Hematopoietic multipotent progenitor cell (in vitro differentiated cells): ENCODE results near the gene EMP1. TPM values are rescaled to one million over a fixed set of nuclear protein-coding genes. Genes with fewer than 3 reads are reported as not detected.
A peak's percentile ranks its signal among the peaks of the same experiment; 100 is the strongest.

Experiments used
- DNase-seq, 3 donors: peaks; one replicate each; pipeline ENCODE4 v3.0.0-alpha.2; 2011 to 2015; ENCODE audit warnings: low read depth in 2 of 3, low spot score in 2 of 3
- total RNA-seq: library from RNA; depleted of rRNA; stranded (reverse); fragments of >200 nt; gene quantifications from one replicate; pipeline ENCODE4 v1.2.3, GENCODE V29; 2012

The EMP1 gene
- total RNA-seq, 1 donor = 99.6 TPM

DNA sequence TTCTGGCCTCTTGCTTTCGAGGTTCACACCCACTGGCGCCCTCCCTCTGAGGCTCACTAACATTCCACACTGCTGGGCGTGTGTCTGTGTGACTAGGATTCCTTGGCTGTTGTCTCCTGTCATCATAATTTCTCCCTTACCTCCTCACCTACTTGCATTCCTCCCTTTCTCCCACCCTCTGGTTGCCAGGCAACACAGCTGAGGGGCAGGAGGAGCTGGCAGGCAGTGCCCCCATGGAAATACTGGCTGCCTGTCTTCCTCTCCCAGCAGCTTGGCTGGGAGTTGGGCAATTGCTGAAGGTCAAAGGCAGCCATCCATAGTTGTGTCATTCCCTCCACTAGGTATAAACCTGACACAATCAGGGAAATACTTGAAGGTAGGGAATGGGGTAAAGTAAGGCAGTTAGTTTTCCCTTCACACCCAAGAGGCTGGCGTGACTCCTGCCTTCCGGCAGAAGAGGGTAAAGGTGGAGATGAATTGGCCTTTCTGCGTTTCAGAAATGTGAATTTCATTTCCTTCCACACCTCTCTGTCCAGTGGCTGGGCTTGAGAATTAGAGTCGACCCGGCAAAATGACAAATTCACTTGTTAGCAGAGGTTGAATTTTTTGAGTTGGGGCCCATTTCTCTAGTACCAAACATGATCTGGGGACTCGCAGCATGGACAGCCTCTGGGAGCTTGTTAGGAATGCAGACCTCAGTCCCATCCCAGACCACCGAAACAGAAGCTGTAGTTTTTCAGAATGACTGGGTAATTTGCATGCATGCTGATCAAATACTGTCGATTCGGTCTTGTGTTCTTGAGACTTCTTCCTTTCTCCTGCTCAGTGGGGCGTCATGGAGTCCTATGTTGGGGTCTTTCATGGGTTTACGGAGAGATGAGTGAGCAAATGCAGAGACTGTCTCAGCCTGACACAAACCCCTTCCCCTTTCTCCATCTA, 24.3 kb upstream of the EMP1 start:
- DNase-seq = no peak

DNA sequence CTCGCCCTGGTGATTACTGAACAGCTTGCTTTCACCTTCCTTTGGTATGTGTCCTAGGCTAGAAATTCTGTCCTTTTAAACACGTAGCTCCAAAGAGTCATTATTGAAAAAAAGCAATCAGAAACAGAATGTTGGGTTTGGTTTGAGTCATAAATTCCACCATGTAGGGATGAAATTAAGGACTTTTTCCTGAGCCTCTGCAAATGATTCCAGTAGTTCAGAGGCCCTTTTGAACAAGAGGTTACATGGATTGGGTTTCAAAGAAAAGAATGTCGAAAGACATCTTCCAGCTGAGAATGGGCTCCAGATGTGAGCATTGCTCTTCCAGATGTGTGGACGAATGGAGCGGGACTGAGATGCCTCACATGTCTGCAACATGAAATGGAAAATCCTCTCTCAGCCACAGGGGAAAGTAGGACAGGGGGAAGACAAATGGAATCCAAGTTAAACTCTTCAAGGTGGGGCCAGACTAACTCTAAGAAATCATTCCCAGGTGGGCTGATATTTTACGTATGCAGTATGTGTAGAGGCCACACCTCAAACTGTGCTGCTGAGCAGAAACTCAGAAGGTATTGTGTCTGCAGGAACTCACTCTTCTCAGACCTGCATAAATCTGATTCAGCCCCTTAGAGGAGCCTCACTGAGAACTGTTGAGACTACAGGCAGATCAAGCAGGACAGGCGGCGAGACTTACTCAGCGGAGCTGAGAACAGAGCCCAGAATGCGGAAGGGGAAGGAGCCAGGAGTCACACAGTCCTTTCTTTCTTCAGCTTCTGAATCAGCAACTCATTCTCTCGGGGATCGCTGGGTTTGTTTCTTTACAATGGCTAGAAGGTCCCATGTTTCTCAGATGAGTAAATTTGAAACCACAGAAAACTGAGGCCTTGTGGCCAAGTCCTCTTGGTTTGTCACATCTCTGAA, 23.3 kb upstream of the EMP1 start:
- peak in 2 of 3 donors; percentile 66 to 69 for DNase-seq

DNA sequence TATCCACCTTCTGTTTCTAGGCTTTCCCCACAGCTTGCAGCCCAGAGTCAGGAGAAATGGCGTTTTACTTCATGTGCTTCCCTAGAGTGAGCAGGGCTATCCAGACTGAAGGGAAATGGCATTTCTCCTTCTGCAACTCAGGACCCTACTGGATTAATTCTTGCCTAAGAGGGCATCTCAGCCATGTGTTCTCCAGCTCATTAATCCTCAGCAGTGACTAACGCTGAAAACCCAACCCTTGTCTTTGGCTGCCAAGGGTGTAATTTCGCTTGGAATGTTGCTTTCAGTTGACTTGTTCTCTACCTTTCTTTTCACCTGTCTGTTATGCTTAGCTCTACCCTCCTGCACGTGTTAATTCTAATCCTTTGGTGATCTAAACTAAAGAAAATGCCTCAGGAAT, 21.0 kb upstream of the EMP1 start:
- DNase-seq = no peak

DNA sequence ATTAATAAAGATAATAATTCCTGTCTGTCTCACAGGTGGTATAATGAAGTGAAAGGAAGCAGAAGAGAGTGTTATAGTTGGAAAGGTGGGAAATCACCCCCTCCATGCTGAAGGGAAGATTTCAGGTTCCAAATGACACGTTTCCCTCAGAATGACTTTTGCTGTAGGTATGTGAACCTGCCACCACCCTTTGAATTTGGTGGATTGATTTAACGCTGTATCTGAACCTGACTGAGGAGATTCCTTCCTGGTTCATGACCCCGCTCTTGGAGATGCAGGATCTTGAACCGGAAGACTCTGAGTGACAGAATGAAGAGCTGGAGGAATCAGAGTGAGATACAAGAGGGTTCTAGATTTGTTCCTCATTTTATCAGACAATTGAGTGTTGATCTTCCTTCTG, 20.3 kb upstream of the EMP1 start:
- no peak for DNase-seq

DNA sequence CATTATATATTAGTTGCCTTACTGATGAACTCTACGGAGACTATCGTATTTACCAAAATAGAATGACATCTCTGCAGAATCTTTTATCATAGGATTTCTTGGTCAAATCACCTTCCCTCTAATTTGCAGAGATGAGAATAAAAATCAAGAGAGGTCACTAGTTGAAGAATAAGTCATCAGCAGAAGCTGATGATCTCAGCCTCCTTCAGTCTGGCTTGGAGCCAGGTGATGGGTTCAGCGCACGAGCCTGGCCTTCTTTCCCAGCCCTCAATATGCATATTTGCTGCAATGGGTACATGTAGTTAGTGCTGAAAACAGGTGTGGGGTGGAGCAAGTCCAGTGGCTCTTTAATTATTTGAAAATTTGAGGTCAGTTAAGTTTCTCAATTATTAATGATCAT, 19.2 kb upstream of the EMP1 start:
- no peak for DNase-seq

DNA sequence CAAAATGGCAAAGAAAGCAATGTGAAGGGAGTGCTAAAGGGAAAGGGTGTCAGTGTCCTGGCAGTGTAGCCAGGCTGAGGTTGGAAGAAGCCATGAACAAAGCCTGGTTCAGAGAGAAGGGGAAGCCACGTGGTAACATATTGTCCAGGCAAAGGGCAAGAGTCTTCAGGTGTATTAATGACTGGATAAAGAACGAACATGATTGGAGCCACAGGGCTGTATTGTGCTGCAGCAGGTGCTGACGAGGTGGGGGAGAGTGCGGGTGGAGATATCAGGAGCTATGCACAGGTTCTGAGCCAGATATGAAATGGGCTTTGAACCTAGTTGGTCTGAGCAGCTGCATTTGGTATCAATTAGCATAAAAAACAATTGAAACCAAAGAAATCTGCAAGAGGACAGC, 18.6 kb upstream of the EMP1 start:
- no peak for DNase-seq

DNA sequence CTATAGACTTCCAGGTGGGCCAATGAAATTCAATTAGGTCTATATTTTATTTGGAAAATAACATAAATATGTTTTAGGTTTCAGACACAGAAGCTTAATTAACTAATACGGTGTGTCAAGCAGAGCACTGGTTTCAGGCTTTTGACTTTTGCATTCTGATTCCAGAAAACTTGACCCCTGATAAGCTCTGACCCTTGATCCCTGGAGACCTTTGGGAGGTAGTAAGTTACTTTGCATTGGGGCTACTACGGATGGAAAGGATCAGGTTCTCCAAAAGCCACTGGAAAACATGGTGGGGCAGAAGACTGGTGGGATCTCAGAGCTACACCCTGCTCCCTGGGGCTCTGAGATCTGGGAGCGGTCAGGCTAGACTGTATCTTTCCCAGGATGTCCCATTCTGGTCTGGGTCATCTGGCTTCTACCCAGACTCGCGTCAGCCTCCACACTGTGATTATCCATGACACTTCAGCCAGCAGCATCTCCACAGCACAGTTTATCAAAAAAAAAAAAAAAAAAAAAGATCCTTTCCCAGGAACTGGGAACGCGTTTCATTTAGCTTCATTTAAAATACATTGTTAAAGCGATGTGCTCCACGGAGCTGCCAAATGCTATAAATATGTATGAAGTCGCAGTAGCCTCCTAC, 17.8 kb upstream of the EMP1 start:
- no peak for DNase-seq

DNA sequence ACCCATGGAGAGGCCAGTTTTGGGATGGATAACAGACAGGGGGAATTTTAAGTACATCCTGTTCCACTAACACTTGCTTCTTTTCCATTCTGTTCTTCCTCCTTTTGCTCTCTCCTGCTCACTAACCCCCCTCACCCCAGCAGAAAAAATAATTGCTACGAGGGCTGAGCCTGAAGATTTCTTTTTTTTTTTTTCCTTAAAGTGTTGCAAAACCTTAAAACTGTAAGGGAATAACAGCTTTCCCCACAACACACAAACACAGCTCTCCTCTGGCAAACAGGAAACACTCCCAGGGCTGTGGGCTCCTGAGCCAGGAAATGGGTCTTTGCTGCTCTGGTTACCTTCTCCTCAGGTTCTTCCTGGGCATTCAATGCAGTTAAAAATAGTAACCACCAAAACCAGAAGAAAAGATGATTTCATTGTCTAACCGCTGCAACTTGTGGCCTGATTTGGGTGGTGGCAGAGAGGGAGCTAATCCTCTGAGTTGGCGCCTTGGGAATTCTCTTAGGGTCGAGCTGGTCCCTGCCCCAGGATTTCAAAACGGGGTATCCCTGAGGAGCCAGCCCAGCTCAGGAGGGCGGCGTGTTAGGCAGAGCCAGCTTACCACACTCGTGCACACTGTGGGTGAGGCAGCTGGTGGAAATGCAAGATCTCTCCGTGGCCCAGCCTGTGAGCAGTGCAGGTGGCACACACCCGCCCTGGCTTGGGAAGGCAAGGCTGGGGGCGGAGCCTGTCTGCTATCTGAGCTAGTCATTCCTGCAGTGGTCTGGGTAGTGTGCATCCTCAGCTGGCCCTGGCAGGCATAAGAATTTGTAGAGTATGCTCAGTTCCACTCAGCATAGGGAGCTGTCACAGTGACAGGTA, 17.1 kb upstream of the EMP1 start:
- peak; percentile 14 to 90 (median 86) for DNase-seq

DNA sequence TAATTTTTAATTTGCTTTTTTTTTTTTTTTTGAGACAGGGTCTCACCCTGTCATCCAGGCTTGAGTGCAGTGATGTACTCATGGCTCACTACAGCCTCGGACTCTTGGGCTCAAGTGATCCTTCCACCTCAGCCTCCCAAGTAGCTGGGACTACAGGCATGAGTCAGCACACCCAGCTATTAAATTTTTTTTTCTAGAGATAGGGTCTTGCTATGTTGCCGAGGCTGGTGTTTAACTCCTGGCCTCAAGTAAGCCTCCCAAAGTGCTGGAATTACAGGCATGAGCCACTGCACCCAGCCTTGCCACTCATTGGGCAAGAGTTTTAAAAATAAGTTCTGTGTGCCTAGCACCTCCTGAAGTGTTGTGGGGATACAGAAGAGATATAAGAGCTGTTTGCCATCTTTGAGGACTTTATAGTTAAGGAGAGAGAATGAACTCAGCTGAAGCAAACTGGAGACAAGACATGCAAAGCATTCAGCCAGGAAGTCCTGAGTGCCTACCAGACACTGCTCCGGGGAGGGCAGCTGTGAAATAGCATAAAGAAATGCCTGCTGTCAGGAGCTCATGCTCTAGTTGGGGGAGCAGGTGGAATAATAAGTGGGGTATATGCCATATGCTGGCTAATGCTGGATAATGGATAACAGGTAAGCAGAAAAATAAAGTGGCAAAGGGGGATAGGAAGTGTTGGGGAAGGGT, 15.0 kb upstream of the EMP1 start:
- DNase-seq = no peak

DNA sequence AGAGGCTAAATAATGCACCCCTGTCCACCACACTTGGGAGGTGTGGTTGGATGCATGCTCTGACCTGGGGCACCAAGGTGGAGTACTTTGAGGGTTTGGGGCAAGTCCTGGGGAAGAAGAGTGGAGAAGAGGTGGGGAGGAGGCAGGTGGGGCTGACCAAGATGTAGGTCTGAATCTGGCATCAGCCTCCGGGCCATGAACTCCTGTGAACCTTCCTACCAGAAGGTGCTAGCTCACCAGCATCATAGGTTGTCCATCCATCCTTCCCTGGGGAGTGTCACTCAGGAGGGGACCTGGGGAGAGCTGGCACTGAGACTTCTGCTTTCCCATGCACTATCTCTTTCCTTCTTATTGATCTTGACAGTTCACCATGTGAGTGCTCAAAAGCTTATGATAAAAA, 13.6 kb upstream of the EMP1 start:
- no peak for DNase-seq

DNA sequence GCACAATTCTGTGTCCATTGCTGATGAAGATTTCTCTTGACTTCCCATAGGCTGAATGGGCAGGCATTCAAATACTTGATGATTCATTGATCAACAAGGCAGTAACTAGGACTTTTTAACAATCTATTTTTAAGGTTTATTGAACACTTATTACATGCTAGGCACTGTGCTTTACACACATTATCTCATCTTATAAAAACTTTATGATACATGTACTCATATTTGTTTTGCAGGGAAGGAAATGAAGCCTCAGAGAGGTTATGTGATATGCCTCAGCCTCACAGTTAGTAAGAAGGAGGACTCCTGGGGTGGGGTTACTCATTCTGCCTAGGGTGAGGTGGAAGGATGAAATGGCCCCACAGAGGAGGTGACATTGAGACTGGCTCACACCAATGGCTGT, 12.9 kb upstream of the EMP1 start:
- no peak for DNase-seq

DNA sequence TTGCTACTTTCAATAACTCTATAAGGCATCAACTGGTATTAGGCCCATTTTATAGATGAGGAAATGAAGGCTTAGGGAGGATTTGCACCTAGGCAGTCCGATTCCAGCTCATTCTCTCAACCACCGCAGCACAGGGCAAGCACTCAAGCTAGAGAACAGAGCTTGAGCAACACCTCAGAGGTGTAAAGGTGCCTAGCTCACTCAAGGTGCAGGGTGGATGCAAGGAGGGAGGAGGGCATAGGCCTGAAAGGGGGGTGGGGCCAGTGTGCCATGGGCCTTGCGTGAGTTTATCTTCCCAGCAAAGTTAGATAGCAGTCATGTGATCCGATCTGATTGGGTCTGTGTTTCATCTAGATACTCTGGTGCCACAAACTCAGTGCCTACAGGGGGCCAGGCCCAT, 10.2 kb upstream of the EMP1 start:
- no peak for DNase-seq

DNA sequence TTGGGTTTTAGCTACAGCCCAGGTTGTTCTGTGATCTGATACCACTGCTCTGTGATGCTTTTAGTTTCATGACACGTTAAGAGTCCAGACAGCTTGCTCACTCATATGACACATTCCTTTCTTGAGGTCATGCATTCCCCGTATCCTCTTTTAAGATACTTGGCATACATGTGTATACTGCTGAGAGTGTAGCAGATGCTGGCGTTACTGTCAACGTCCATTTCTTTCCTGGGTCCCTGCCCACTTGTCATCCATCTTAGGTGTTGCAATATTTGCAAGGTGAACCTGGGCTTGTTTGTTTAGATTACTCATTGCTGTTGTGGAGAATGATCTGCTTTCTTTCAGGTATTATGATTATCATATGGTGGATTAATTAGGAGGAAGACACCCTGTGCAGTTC, 9.1 kb upstream of the EMP1 start:
- no peak for DNase-seq

DNA sequence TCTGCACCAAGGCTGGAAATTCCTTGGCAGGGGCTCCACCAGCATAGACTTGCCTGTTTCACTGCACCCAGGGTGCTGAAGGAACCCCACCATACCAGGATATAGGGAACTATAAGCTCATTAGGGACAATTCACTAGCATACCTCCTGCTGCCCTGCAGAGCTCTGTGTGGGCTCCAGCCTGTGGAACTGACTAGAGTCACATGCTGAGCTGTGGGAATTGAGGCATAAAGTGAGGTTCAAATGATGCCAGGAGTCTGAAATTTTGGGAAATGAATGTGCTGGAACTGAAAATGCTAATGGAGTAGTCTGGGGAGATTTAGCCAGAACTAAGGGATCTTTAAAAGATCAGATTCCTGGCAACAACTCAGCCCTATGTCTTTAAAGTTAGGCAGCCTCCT, 7.3 kb upstream of the EMP1 start:
- DNase-seq = no peak

DNA sequence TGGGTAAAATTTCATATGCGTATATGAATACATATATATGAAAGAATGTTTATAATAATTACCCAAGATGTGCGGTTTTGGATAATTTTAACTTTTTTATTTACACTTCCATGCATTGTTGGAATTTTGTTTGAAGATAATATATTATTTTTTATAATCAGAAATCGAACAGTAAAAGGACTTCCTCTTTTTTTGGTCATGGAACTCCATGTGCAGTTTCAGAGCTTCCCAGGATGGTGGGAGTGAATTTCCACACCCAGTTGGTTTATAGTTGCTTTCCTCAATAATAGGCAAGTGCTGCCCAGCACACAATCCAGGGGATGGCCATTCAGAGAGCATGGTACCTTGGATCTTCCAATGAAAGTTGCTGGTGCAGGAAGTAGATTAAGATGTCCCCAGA, 6.3 kb upstream of the EMP1 start:
- DNase-seq = no peak

DNA sequence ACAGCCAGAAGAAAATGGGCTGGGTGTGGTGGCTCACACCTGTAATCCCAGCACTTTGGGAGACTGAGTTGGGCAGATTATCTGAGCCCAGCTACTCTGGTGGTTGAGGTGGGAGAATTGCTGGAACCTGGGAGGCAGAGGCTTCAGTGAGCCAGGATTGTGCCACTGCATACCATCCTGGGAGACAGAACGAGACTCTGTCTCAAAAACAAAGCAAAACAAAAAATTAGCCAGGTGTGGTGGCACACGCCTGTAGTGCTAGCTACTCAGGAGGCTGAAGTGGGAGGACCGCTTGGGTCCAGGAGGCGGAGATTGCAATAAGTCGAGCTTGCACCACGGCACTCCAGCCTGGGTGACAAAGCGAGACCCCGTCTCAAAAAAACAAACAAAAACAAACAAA, 3.8 kb upstream of the EMP1 start:
- no peak for DNase-seq

DNA sequence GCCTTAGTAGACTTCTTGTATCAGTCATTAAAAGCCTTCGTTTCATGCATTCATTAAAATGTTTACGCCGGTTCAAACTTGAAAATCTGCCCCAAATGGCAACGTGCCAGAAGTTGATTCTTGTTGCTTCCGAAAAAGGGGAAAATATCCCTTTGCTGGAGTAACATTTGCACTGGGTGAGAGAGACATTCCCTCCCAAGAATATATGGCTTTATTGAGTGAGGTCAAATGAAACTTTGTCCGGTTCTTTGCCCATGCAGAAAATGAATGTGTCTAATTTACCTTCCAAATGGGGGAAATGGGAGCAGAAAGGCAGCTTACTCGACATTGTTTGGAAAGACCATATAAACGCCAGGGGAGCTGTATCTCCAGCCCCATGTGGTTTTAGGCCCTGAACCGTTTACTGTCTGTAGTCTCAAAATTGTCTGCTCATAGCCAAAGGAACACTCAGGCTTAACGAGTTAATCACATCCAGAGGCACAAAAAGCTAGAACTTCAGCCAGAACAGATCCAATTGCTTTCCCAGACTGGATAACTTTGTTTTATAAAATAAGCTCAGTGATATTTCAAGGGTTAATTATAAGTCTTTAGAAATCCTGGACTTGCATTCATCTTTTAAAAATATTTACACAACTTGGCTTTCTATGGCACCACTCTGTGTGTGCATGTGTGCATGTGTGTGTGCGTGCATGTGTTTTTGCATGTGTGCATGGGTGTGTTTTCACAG, 2.9 kb upstream of the EMP1 start:
- no peak for DNase-seq

DNA sequence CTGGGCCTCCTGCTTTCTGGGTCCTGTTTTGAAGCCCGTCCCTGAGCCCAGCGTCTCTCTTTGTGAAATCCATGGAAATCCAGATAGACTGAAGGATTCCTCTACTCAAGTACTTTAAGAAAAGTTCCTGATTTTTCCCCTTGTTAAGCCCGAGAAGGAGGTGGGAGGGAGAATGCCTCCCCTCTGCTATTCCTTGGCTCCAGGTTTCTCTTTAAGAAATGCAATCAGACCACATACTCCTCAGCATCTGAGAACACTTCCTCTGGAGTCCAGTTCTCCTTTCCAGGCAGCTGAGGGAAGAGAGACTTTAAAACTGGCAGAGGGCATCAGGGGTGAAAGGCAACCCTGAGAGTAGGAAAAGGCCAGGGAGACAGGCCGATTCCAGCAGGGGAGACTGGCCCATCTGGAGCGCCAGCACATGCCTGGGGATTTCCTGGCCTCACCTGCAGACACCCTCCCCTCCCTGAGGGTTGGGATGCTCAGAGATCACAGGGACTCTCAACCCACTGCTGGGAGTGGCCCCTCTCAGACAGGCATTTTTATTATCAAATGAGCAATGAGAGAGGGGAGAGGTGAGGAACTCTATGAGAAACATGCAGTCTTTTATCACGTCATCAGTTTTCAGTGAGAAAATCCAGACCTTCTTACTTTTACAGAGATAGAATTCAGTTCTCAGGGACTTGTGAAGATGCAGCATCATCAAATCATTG, 2.0 kb upstream of the EMP1 start:
- no peak for DNase-seq
